Activated CD4-positive, alpha-beta T cell treated with anti-CD3 and anti-CD28 coated beads, Interleukin-2, amount 50 U/mL, for 24 hours (primary cell): Measurements from ENCODE around the gene DUSP3.
"Not testable (repeated sequence)": the region's sequence is repeated elsewhere in the genome, so short reads cannot be mapped to it uniquely, and the experiment has no call there.

Experiments
- DNase-seq, 2 donors: peaks; one replicate each; pipeline ENCODE4 v3.0.0-alpha.2; 2020; ENCODE audit warnings: low read depth in 1 of 2, low spot score in 1 of 2

DUSP3 gene

DNA sequence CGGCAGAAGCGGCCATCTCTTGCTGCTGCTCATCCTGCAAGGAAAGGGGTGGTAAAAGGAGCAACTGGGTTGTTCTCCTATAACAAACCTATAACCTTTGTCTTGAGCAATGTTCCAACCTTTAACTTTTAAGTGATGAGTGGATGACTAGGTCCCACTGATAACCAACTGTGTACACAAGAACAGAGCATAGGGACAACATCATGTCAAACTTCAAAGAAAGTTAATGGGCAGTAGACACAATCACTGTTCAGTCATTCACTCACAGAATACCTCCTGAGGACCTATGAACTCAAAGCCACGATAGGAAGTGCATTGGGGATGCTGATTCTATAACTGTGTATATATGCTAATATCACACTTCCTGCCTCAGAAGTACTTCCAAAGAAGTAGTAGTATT is 23.1 kb upstream of the DUSP3 start:
- no peak for DNase-seq

DNA sequence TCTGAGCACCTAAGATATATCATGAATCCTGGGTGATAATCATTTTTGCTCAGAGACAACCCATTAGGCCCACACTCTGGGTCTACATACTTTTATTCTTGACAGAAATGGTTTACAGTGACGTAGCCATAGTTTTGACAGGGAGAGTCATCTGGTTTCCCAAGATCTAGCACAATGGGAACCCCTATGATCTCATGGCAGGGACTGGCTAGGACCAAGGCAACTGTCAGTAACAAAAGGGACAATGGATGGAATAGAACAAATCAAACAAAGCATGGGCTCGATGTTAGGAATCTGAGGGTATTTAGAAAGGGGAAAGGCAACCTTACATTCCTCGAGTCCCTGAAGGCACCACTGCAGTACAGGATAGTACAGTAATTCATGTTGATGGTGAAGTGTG is 22.0 kb upstream of the DUSP3 start:
- no peak for DNase-seq

DNA sequence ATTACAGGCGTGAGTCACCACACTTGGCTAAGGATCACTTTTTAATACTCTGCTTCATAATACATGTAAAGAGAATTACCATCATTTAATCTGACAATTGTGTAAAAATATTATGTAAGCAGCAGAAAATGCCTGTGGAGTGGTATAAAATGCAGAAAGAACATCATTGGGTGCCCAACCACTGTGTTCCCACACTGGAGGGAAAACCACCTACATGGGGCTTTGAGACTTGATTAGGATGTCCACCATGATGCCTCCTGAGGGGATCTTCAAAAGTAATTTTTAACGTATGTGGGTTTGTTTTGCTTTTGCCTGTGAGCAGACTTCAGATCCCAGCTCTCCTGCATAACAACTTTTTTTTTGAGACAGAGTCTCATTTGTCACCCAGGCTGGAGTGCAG is 20.3 kb upstream of the DUSP3 start:
- no peak for DNase-seq

DNA sequence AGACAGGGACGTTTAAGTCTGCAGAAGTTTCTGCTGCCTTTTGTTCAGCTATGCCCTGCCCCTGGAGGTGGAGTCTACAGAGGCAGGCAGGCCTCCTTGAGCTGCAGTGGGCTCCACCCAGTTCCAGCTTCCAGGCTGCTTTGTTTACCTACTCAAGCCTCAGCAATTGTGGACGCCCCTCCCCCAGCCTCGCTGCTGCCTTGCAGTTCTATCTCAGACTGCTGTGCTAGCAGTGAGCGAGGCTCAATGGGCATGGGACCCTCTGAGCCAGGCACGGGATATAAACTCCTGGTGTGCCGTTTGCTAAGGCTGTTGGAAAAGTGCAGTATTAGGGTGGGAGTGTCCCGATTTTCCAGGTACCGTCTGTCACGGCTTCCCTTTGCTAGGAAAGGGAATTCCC is 19.2 kb upstream of the DUSP3 start:
- DNase-seq = not testable (repeated sequence)

DNA sequence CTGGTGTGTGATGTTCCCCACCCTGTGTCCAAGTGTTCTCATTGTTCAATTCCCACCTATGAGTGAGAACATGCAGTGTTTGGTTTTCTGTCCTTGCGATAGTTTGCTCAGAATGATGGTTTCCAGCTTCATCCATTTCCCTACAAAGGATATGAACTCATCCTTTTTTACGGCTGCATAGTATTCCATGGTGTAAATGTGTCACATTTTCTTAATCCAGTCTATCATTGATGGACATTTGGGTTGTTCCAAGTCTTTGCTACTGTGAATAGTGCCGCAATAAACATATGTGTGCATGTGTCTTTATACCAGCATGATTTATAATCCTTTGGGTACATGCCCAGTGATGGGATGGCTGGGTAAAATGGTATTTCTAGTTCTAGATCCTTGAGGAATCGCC is 13.9 kb upstream of the DUSP3 start:
- DNase-seq = not testable (repeated sequence)

DNA sequence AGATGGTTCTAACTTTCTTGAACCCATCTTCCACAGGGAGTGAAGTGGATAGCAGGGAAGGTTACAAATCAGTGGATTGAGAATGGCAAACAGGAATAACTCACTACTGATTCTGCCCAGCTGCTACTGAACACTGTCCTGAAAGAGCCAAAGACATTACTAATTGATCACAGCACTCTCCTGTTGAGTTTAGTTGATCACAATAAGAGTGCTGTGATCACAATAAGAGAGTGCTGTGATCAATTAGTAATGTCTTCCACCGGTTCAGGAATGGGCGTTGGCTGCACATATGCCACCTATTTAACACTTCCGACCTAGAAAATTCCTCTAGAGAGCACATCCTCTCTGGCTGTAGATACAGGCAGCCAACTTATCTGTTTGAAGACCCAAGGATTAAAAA is 12.8 kb upstream of the DUSP3 start:
- no peak for DNase-seq

DNA sequence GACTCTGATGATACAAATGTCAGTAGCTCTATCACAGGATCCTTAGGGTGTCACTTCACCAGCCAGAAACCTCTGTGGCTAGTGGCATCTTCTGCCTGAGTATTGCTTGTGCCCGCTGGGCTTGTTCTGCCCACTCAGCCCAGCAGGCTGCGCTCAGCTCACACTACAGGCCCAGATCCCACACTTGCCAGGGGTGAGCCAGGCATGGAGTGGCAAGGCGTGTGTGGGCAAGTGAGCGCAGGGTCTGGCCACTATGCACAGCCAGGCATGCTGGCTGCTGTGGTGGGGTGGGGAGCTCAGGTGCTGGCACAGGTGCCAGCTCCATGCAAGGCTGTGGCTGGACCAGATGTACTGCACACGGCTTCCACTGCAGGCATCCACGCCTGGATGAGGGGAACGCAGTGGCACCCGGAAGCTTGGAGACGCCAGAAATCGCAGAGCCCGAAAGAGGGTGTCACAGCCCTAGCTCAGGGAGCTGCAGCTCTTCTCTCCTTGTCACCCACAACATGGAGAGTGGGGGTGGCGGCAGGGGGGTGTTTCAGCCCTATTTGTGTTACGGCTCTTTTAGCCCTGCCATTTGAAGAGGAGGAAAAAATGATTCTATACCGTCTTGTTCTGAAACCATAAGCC is 11.6 kb upstream of the DUSP3 start:
- DNase-seq = no peak

DNA sequence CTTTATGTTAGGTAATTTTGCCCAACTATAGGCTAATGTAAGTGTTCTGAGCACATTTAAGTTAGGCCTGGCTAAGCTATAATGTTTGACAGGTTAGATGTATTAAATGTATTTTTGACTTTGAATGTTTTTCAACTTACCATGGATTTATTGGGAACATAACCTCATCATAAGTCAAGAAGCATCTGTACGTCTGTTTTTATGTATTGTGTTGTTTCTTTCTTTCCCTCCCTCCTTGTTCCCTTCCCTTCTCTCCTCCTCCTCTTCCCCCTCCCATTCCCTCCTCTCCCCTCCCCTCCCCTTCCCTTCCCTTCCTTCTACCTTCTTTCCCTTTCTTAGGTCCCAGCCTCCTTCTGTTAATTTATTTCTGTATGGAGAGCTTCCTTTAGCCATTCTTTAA is 10.7 kb upstream of the DUSP3 start:
- DNase-seq = no peak

DNA sequence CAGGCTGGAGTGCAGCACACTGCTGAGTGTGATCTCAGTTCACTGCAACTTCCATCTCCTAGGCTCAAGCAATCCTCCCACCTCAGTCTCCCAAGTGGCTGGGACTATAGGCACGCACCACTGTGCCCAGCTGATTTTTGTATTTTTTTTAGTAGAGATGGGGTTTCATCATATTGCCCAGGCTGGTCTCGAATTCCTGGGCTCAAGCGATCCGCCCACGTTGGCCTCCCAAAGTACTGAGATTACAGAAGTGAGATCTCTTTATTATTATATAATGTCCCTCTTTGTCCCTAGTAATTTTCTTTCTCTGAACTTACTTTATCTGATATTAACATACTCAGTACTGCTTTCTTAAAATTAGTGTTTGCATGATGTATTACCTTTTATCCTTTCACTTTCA is 9.8 kb upstream of the DUSP3 start:
- DNase-seq = no peak

DNA sequence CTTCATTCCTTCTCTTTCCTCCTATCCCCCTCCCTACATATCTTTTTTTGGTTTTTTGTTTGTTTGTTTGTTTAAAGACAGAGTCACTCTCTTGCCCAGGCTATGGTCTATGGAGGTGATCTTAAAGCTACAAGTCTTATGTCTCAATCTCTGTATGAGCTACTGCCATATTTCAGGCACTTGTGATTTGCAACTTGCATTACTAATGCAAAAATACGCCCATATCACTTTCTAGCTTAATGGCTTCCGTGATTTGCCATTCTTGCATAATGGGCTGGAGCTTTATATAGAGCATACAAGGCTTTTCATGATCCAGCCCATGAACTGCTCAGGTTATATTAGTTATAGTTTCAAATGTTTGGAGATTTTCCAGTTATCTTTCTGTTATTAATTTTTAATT is 9.0 kb upstream of the DUSP3 start:
- DNase-seq = no peak

DNA sequence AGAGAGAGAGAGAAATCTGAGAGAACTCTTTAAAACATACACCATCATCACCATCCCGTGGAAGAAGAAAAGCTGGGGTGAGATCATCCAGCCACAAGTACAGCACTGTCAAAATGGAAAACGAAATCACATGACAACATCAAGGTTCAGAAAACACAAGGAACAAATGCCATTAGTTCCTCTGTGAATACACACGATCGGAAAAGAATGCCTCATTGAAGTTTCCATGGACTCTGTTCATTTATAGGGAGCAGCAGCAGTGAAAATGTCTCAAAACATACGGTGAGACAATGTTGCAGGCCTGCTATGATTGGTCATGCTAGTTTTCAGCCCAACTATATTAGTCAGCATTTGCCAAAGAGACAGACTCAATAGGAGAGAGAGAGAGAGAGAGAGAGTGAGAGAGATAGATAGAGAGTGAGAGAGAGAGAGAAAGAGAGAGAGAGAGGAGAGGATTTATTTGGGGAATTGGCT is 5.9 kb upstream of the DUSP3 start:
- DNase-seq = no peak

DNA sequence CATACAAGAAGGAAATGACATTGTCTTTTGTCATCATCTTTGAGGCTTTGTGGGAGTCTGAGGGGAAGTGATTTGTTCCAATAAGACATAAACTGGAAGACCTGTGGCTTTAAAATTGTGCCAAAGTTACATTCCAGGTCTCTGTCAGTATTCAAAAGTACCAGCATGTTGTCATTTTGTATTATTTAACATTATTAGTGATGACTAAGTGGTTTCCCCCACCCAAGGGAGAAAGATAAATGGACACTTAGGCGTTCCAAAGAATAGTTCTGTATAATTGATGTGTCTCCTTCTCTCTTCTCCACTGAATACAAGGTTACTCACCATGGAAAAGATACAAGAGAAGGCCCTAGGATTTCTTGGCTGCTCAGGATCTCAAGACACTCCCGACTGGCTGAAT is 5.3 kb upstream of the DUSP3 start:
- no peak for DNase-seq

DNA sequence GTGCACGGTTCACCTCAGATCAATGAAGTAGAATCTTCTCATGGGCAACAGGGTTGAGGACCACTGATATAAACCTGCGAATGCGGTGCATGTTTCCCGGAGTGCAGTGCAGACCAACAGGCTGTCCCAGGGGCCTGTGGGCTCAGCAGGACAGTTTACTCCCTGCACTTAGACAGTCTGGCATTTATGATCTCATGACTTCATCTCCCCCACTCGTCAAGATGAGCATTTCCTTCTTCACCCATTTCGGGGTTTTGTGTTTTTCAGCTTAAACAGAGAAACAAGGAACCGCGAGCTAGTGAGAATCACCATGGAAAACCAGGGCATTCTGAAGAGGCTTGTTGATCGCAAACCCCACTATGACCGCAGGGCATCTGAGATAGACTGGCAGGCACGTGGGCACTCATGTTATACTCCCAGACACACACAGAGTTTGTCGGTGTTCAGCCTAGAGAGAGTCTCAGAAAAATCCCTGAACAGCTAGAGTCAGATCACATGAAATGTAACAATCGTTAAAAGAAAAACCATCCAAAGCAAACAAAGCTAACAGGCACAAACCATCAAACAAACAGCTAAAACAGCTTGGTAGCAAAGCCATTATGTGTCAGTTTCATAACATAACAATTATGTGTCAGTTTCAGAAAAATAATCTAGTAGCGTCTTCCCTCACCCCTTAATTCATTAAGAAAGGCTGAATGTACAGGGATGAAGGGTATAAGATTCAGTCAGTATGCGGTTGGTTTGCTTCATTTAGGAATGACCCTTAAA is 4.3 kb upstream of the DUSP3 start:
- DNase-seq = no peak

DNA sequence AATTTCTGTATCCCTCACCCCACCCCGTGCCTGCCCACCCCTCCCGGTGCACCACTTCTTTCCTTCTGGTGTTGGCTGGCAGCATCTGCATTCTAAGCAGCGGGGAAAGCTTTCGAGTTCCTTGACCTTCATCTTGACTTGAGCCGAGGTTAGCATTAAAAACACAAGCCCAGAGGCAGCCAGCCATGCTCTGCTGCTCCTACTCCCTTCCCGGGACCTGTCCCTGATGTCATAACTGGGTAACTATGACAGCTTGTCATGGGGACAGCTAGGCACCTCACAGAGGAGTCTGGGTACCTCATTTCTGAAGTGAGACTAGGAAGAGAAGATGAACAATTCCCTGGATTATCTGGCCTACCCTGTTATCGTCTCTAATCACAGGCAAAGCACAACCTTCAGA is 1.4 kb upstream of the DUSP3 start, which contains the start of gene CFAP97D1:
Gene CFAP97D1, plus strand, starts transcription at position 301 of the 400 bp plus-strand sequence. Its CDS starts 28 bp downstream, at position 329.
- DNase-seq = no peak

DNA sequence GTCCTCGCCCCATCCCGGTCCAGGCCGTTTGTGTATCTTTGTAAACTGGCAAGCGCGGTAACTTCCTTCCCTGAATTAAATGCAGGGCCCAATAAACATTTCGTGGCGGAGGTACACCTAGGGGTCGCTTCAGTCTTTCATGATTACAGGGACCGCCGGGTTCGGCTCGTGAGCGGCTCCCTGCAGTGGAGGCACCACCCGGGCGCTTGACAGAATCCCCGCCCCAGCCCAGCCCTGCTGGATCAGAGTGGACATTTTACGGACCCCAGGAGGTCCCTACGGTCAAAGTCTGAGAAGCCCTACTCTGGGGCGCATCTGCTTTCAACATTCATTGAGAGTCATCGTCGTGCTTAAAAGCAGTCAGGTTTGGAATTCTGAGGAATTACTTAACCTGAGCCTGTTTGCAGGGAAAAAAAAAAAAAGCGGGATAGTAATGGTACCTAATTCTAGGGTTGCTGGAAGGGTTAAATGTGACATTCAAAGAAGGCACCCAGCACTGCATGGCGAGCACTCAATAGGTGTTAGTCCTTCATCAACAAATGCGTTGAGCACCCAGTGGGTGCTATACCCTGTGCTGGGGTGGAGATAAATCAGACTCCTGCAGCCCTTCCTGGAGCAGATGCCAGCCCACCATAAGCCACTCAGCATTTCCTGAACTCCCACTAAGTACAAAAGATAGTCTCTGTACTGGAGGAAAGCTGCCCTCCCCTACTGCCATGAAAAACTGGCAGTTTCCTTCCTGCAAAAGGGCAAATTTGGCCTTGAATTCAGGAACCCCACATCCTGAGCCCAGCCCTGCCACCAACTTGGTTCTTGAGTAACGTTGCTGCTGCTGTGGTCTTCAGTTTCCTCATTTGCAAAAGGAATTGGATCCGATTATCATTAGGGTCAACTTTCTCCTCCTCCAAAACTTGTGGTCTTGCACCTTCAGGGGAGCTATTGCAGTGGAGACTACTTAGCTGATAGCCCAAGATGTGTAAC is 658 bp upstream of the DUSP3 start:
- DNase-seq = no peak

DNA sequence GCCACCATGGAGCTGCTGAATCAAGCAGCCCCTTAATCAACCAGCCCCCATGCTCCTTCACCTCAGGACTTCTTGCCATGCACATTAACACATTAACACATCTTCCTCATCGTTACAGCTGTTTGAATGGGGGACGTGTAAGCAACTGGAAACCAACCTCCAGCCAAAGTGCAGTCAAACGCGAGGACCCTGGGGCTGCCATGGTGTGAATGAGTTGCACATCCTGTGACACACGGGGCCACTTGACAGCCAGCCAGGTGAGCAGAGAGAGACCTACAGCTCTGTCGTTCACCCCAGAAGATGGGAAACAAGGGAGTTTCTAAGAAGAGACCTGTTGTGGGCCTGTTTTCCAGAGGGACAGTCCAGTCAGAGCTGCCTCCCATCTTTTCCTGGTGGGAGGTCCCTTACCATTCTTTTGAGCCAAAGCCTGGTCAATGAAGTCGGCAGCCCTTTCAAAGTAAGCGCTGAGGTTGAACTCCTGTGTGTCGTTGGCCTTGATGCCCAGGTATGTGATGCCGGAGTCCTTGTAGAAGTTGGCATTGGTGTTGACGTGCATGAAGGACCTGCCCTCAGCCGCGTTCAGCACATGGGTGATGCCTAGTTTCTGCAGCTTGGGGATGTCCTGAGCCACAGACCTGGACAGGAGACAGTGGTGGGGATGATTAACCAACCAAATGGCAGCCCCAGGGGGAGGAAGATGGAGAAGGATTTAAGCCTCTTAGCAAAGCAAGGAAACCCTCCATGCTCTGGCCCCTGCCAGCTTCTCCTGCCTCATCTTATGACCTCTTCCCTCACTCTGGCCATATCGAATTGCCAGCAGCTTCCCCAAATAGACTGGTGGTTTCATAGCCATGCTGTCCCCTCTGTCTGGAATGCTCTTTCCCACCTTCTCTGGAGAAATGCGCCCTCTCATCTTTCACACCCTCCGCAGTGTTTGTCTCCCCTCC is 4.2 kb downstream of the DUSP3 start:
- no peak for DNase-seq

DNA sequence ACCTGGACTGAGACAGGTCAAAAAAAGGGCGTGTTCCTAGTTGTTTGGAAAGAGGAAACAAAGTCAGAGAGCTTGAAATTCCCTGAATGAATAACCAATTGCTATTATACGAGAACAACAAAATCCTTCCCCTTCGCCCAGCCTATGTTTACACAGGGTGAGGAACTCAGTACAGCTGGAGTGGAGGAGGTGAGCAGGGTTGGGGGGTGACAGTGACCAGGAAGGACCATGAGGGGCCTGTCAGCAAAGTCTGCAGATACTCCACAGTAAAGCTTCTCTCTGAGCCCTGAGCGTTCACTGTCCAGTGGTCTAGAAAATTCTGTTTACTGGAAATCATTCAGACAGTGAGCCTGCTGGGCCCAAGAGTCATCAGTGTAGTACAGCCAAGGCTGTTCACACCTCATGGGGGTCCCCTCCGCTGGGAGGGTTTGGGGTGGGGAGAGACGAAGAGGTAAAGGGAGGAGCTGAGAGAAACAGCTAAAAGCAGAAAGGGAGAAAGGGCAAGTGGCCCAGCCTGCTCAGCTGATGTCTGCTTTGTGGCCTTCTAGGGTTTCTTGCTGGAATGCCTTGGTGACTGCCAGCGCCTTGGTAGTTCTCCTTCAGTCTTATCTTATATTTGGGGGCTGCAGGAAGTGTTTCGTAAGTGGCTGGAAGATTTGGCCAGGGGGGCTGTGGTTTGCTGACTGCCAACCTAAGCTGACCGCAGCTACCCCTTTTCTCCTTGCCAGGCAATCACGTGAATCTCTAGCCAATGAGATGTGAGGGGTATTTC is 5.7 kb downstream of the DUSP3 start:
- no peak for DNase-seq

DNA sequence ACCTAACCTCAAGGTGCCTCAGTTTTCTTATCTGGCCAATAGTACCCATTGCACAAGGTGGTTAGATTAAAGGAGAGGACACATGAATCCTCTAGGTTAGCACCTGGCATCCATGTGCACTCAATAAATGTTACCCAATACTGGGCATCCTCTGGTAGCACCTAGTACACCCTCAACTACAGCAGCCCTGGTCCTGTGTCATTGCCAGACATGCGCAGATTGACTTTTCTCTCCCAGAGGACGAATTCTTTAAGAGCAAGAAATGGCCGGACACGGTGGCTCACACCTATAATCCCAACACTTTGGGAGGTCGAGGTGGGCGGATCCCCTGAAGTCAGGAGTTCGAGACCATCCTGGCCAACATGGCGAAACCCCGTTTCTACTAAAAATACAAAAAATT is 7.3 kb downstream of the DUSP3 start:
- no peak for DNase-seq

DNA sequence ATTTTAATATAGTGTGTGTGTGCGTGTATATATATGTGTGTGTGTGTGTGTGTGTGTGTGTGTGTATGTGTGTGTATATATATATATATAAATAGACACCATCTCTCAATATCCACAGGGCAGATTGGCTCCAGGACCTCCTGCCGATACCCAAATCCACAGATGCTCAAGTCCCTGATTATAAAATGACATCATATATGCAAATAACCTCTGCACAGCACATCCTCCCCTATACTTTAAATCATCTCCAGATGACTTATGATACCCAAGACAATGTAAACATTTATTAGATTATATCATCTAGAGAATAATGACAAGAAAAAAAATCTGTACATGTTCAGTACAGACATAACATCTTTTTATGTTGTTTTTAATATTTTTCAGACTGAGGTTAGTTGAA is 7.8 kb downstream of the DUSP3 start:
- no peak for DNase-seq

DNA sequence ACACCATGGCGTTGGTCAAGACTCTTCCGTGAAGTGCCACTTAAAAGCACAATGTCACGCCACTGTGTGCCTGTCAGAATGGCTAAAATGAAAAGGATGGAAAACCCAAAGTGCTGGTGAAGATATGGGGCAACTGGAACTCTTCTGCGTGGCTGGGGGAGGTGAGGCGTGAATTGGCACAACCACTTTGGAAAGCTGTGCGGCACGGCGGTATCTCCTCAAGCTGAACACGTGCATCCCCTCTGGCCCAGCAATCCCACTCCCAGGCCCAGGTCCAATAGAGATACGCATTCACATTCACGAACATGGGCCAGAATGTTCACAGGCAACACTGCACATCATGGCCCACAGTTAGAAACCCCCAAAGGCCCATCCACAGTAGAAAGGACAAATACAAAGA is 8.9 kb downstream of the DUSP3 start:
- no peak for DNase-seq
